Measurements from ENCODE around the gene MAGEA4. TPM values are rescaled to one million over a fixed set of nuclear protein-coding genes. Genes with fewer than 3 reads are reported as not detected.

Gene MAGEA4, protein sequence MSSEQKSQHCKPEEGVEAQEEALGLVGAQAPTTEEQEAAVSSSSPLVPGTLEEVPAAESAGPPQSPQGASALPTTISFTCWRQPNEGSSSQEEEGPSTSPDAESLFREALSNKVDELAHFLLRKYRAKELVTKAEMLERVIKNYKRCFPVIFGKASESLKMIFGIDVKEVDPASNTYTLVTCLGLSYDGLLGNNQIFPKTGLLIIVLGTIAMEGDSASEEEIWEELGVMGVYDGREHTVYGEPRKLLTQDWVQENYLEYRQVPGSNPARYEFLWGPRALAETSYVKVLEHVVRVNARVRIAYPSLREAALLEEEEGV
- not detected for total RNA-seq

DNA sequence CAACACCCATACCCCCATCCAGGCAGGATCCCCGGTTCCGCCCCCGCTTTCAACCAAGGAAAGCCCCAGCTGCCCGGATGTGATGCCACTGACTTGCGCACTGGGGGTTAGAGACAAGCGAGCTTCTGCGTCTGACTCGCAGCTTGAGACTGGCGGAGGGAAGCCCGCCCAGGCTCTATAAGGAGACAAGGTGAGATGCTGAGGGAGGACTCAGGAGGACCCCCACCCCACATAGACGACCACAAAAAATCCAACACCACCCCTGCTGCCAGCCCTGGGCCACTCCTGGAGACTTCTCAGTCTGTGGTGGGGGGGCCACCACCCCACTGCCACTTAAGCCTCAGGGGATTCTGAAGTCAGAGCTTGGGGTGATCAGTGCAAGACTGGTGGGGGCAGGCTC, at the start of gene MAGEA4:
Gene MAGEA4, plus strand, starts transcription at position 110 of the 400 bp plus-strand sequence. CDS start 10,776 bp downstream, outside the sequence.
- ATAC-seq (replicated peaks) = no peak
- H3K4me1 Mint-ChIP-seq = no peaks in the 10 kb centered on the region
- no peaks in the 10 kb centered on the region for H3K27me3 Mint-ChIP-seq
- H3K9me3 Mint-ChIP-seq = no peaks in the 10 kb centered on the region
- no peaks in the 10 kb centered on the region for H3K36me3 Mint-ChIP-seq (ENCODE audit: low read depth)
- no peak within 1 kb of the TSS for H3K4me3 Mint-ChIP-seq
- no peak within 1 kb of the TSS for H3K27ac Mint-ChIP-seq

DNA sequence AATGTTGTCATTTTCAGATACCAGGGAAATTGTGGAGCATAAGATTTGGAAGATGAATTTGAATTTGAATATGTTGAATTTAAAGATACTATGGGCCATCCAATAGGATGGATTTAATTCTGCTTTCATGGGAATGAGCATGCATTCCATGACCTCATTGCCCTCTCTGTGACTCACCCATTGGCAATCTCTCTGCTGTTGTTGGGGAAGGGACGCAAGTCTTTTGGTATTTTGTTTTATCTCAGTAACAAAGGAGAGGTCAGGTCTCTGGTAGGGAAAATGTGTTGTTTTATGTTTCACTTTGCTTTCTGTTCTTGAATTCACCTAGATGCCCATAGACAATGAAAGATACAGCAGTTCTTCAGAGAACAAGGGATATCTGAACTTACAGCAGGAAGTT, 42.1 kb upstream of the MAGEA4 start:
- no peak overlapping the region for H3K27ac Mint-ChIP-seq
- H3K36me3 Mint-ChIP-seq (ENCODE audit: low read depth) = no peaks in the 10 kb centered on the region
- H3K9me3 Mint-ChIP-seq = no peaks in the 10 kb centered on the region
- no peaks in the 10 kb centered on the region for H3K27me3 Mint-ChIP-seq
- H3K4me3 Mint-ChIP-seq = no peak overlapping the region
- no peaks in the 10 kb centered on the region for H3K4me1 Mint-ChIP-seq
- ATAC-seq (replicated peaks) = no peak

DNA sequence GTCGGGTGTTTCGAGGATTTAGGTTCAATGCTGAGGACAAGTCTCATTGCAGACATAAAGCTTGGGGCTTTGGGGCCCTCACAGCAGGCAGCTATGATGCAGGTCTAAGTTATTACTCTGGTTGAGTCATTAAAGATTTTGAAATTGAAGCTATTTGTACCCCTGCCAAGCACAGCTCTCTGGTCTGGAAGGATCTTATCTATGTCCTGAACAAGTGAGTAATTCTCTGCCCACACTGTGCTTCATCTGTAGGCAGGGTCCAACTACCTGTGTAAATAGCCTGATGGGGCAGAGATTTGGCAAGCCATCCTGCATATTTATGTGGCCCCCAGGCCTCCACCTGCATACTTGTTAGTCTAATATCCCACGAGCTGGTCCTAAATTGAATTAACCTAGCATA, 41.4 kb upstream of the MAGEA4 start:
- Mint-ChIP-seq H3K4me1 (no peaks in the 10 kb centered on the region), H3K36me3 (ENCODE audit: low read depth) (no peaks in the 10 kb centered on the region), H3K4me3 (no peak overlapping the region), H3K9me3 (no peaks in the 10 kb centered on the region), H3K27ac (no peak overlapping the region), H3K27me3 (no peaks in the 10 kb centered on the region)
- ATAC-seq (replicated peaks) = no peak

DNA sequence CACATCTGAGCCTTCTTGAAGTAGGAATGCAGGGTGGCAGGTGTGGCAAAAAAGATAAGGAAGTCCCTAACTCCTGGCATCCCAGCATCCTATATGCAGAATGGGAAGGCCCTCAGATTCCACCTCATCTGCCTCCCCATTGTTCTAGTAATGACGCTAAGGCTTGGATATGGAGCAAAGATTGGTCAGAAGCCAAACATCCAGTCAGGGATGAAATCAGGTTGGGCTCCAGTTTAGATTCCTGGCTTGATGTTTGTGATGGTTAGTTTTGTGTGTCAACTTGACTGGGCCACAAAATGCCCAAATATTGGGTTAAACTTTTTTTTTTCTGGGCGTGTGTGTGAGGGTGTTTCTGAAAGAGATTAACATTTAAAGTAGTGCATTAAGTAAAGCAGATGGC, 39.6 kb upstream of the MAGEA4 start:
- Mint-ChIP-seq H3K27ac (no peak overlapping the region), H3K4me1 (no peaks in the 10 kb centered on the region), H3K27me3 (no peaks in the 10 kb centered on the region), H3K4me3 (no peak overlapping the region), H3K36me3 (ENCODE audit: low read depth) (no peaks in the 10 kb centered on the region), H3K9me3 (no peaks in the 10 kb centered on the region)
- ATAC-seq (replicated peaks) = no peak

DNA sequence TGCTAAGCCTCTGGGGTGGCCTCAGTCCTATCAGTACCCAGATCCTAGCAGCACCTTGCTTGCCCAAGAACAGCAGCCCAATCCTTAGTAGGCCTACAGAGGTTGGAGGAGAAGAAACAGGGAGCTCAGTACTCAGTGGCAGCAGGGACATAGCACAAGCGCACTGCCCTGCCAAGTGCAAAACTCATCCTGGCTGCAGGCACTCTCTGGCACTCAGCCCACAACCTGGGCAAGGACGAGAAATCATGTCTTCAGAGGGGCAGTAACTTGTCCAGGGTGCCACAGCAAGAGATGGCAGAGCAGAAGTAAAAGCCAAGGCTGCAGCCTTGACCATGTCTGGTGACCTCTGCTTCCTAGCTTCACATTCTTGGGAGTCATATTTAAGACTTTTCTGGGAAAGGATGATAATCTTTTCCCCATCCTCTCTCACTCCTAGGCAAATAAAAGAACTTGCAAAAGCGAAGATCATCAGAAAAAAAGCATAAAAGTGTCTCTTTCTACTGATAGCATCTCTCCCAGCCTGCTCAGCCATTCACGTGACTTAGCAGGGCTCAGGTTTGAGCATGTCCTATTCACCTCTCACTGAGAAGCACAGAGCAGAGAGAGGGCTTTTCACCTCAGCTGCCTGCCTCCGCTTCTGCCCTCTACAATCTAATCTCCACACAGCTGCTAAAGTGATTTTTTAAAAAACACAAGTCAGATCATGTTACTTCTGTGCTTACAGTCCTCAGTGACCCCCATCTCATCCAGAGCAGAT, 37.2 kb upstream of the MAGEA4 start:
- ATAC-seq (replicated peaks) = no peak
- Mint-ChIP-seq H3K36me3 (ENCODE audit: low read depth) (no peaks in the 10 kb centered on the region), H3K9me3 (no peaks in the 10 kb centered on the region), H3K4me3 (no peak overlapping the region), H3K27ac (no peak overlapping the region), H3K4me1 (no peaks in the 10 kb centered on the region), H3K27me3 (no peaks in the 10 kb centered on the region)

DNA sequence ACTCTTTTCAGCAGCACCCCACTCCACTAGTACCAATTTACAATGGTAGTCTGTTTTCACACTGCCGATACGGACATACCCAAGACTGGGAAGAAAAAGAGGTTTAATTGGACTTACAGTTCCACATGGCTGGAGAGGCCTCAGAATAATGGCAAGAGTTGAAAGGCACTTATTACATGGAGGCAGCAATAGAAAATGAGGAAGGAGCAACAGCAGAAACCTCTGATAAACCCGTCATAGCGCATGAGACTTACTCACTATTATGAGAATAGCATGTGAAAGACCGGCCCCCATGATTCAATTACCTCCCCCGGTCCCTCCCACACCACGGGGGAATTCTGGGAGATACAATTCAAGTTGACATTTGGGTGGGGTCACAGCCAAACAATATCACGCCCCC, 34.1 kb upstream of the MAGEA4 start:
- H3K27me3 Mint-ChIP-seq = no peaks in the 10 kb centered on the region
- H3K4me3 Mint-ChIP-seq = no peak overlapping the region
- no peak overlapping the region for H3K27ac Mint-ChIP-seq
- no peaks in the 10 kb centered on the region for H3K36me3 Mint-ChIP-seq (ENCODE audit: low read depth)
- no peak for ATAC-seq (replicated peaks)
- no peaks in the 10 kb centered on the region for H3K9me3 Mint-ChIP-seq
- H3K4me1 Mint-ChIP-seq = no peaks in the 10 kb centered on the region

DNA sequence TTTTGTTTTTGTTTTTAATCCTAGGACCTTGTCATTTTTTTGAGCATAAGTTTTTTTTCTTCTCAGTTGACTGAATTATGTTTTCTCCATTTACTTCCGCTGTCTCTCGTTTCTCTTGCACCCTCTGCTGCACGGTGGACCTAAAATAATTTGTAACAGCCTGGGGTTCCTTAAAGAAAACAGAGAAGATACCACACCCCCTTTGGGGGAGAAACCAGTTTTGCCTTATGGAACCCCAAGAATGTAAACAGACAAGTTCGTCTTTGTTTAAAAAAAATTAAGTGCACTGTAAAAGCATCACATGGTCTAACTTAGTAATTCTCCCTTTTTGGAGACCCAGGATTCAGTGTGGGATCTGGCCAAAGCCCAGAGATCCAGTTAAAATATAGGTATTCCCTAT, 32.8 kb upstream of the MAGEA4 start:
- H3K27me3 Mint-ChIP-seq = no peaks in the 10 kb centered on the region
- no peaks in the 10 kb centered on the region for H3K4me1 Mint-ChIP-seq
- no peak for ATAC-seq (replicated peaks)
- H3K4me3 Mint-ChIP-seq = no peak overlapping the region
- no peaks in the 10 kb centered on the region for H3K9me3 Mint-ChIP-seq
- H3K36me3 Mint-ChIP-seq (ENCODE audit: low read depth) = no peaks in the 10 kb centered on the region
- no peak overlapping the region for H3K27ac Mint-ChIP-seq

DNA sequence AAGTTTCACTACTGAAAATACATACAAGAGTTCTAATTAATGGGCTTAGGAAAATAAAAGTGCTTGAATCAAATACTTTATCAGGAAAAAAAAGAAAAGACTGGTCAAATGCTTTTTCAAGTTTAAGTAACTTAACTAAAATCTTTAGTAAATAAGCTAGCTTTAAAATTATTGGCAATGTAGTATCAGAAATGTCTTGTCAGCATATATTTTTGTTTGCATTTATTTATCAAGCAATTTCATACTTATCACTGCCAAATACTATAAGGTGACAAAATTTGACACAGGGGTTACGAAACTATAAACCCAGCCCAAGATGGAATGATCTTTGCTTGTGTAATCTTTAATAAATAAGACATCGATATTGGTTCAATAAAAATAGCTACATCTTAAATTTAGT, 31.8 kb upstream of the MAGEA4 start:
- Mint-ChIP-seq H3K27me3 (no peaks in the 10 kb centered on the region), H3K27ac (no peak overlapping the region), H3K36me3 (ENCODE audit: low read depth) (no peaks in the 10 kb centered on the region), H3K9me3 (no peaks in the 10 kb centered on the region), H3K4me3 (no peak overlapping the region), H3K4me1 (no peaks in the 10 kb centered on the region)
- ATAC-seq (replicated peaks) = no peak

DNA sequence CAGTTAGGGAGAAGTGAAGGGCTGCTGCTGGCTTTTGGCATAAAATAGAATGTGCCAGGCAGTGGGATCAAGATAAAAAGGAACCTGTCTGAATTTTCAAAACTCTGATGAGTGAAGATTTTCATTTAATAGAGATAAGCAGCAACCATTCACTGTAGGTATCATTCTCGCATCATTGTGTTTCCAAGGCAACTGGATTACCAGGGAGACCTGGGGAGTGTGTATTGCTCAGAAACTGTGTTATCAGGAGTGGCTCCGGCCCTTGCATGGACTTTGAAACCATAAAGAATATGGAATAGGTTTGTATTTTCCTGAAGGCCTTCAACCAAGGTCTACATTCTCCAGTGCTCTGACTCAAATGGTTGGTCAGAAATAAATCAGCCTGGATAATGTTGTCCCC, 23.3 kb upstream of the MAGEA4 start:
- no peaks in the 10 kb centered on the region for H3K36me3 Mint-ChIP-seq (ENCODE audit: low read depth)
- no peak for ATAC-seq (replicated peaks)
- no peaks in the 10 kb centered on the region for H3K4me1 Mint-ChIP-seq
- H3K4me3 Mint-ChIP-seq = no peak overlapping the region
- H3K27me3 Mint-ChIP-seq = no peaks in the 10 kb centered on the region
- H3K27ac Mint-ChIP-seq = no peak overlapping the region
- H3K9me3 Mint-ChIP-seq = no peaks in the 10 kb centered on the region

DNA sequence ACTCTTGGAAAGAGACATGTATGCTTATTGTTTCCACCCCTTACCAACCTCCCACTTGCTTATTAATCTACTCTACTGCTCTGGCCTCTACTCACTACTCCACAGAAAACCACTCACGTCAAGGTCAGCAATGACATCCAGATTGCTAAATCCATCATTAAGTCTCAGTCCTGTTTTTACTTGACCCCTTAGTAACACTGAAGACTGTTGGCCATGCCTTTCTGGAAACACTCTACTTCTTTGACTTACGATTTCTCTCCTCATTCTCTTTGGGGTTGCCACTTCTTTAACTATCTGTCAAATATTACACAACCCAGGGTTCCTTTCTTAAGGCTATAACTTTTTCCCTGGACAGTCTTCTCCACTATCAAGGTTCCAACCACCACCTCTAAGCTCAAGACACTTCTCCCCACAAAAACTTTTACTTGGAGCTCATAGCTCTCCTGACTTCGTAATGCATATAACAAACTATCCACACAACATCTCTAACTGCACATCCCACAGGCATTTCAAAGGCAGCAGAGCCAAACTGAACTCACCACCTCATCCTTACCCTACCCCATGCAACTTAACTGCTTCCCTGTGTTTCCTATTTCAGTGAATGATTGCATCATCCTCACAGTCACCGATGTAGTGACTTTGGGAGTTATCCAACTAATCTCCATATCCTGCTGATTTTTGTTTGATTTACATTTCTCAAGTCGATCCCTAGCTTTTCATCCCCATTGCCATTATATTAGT, 15.8 kb upstream of the MAGEA4 start:
- no peaks in the 10 kb centered on the region for H3K27me3 Mint-ChIP-seq
- no peaks in the 10 kb centered on the region for H3K36me3 Mint-ChIP-seq (ENCODE audit: low read depth)
- no peak for ATAC-seq (replicated peaks)
- no peak overlapping the region for H3K4me3 Mint-ChIP-seq
- no peaks in the 10 kb centered on the region for H3K9me3 Mint-ChIP-seq
- H3K4me1 Mint-ChIP-seq = no peaks in the 10 kb centered on the region
- H3K27ac Mint-ChIP-seq = no peak overlapping the region

DNA sequence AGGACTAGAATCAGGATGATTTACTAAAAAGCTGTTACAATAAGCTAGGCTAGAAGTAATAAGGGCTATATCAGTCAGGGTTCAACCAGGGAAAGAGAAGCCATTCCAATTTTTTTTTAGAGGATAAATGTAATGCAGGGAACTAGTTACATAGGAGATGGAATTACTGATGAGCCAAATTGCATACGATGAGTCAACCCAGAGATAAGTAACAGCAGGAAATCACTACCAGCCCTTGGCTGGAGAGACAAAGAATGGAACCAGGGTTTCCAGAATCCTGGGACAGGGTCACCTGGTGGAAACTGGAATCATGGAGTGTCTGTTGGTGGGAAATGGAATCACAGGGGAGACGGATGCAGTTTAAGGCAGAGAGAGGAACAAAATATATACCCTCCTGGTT, 13.1 kb upstream of the MAGEA4 start:
- no peak overlapping the region for H3K4me3 Mint-ChIP-seq
- H3K4me1 Mint-ChIP-seq = no peaks in the 10 kb centered on the region
- no peaks in the 10 kb centered on the region for H3K9me3 Mint-ChIP-seq
- H3K27me3 Mint-ChIP-seq = no peaks in the 10 kb centered on the region
- no peak overlapping the region for H3K27ac Mint-ChIP-seq
- no peaks in the 10 kb centered on the region for H3K36me3 Mint-ChIP-seq (ENCODE audit: low read depth)
- ATAC-seq (replicated peaks) = no peak

DNA sequence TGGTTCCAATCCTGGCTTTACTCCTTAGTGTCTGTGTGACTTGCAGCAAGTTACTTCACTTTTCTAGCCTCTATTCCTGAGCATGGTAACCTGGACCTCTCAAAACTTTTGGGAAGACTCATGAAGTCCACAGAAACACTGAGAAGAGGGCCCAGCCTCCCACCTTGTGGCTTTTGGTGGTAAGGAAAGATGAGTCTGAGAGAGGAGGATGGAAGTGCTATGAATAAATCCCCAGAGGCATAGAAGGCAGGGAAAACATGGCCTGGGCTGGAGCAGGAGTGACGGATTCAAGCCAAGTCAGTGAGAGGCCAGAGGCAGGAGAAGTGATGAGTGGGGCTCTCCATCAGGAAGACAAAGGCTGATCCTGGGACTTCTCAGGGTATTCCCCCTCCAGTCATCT, 10.9 kb upstream of the MAGEA4 start:
- Mint-ChIP-seq H3K4me1 (no peaks in the 10 kb centered on the region), H3K27ac (no peak overlapping the region), H3K4me3 (no peak overlapping the region), H3K27me3 (no peaks in the 10 kb centered on the region), H3K36me3 (ENCODE audit: low read depth) (no peaks in the 10 kb centered on the region), H3K9me3 (no peaks in the 10 kb centered on the region)
- ATAC-seq (replicated peaks) = no peak

DNA sequence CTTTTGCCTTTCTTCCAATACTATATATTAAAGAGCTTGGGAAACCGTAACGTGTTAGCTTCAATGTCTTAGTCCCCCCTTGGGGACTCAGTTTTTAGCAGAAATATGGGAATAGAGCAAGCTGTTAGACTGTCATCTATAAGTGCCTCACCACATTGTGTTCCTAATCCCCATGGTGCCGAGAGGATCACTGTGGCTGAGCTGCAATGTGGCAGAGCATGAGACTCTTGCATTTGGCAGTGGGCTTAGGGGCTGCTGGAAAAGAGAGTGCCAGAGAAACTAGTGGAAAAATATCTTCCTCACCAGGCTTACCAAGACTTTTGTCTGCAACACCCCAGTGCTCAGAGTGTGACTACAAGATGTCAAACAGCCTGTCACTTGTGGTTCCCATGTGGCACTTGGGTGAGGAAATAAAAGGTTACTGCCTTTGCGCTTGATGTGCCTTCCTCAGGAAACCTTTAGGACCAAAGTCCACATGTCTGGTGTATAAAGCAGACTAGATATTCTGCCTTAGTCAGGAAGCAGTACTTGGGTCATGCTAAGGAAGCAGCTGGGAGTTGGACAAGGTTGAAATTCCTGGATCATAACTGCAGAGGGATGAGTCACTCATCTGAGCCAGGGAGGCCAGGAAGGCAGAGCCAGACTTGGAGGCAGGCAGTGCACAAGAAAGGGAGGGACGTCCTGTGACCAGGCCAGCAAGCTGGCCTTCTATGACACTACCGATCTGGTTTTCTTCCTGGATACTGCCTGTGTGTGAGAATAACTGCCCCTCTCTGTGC, 9.7 kb upstream of the MAGEA4 start:
- Mint-ChIP-seq H3K27ac (no peak overlapping the region), H3K4me1 (no peaks in the 10 kb centered on the region), H3K4me3 (no peak overlapping the region), H3K27me3 (no peaks in the 10 kb centered on the region), H3K36me3 (ENCODE audit: low read depth) (no peaks in the 10 kb centered on the region), H3K9me3 (no peaks in the 10 kb centered on the region)
- no peak for ATAC-seq (replicated peaks)

DNA sequence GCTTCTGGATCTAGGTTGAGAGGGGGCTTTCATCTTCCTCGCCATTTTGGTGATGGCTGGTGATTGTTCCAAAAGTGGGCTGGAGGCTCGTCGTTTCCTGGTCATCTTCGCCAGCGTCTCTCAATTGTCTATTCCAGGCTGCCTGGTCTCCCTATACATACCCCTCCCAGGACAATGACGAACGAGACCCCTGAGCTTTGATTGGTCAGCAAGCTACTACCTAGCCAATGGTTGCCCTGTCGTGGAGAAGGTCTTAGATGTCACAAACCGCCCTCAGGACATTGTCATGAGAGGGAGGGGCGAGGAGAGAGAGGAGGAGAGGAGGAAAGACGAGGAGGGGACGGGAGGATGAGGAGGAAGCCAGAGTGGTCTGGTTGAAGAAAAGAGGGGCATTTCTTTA, 7.7 kb upstream of the MAGEA4 start:
- ATAC-seq (replicated peaks) = no peak
- no peak overlapping the region for H3K27ac Mint-ChIP-seq
- no peaks in the 10 kb centered on the region for H3K27me3 Mint-ChIP-seq

More for the DNA sequence above, 7.7 kb upstream of the MAGEA4 start:
- Mint-ChIP-seq H3K9me3 (no peaks in the 10 kb centered on the region), H3K36me3 (ENCODE audit: low read depth) (no peaks in the 10 kb centered on the region), H3K4me3 (no peak overlapping the region), H3K4me1 (no peaks in the 10 kb centered on the region)
